GM11168 (cell line): ENCODE measurements around the gene TRAF7.
"Not testable (repeated sequence)": the region's sequence is repeated elsewhere in the genome, so short reads cannot be mapped to it uniquely, and the experiment has no call there.

ENCODE experiments used
- in situ Hi-C: fragments of 300-500 bp; cut with MboI; formaldehyde crosslinking; loops from one replicate; pipeline ENCODE4 v1.12.0; 2022; ENCODE audit warnings: low sequenced_read_pairs; ENCODE audit not compliant: unreplicated experiment

Gene TRAF7

DNA sequence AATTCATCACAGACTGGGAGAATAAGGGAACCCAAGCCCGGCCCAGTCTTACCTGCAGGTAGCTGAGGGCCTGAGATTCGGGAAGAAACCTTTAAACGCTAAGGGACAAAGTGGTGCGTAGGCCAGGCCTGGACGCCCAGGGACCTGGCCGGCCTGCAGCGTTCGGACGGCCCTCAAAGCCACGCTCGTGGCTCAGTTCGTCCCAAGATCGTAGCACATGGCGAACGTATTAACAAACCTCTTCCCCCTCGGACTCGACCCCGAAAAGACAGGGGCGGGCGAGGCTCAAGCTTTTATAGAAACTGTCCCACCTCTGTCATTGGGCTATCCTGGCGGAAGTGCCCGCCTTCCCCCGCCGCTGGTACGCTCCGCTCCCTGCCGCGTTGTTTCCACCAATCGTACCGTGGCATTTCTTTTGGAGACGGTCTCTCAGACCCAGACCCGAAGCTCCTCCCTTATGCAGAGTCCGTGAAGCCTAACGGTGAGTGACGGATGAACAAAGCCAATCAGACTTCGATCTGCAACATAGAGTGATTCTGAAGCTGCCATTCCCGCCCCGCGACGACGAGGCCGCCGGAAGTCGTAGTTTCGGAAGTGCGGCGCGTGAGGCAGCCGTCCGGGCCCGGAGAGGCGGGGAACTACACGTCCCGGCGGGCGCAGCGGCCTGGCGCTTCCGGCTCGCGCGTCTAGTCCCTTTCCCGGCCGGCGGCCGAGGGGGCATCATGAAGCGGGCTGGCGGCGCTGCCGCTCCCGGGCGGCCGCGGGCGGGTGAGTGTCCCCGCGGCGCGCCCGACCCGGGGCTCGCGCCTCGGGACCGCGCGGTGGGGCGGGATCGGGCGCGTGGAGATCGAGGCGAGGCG is at the start of gene TRAF7:
Gene TRAF7 (plus strand): TSS at position 692 of the 860 bp plus-strand sequence. CDS start 8,139 bp downstream, outside the sequence.
- in situ Hi-C loops = no loop called here

DNA sequence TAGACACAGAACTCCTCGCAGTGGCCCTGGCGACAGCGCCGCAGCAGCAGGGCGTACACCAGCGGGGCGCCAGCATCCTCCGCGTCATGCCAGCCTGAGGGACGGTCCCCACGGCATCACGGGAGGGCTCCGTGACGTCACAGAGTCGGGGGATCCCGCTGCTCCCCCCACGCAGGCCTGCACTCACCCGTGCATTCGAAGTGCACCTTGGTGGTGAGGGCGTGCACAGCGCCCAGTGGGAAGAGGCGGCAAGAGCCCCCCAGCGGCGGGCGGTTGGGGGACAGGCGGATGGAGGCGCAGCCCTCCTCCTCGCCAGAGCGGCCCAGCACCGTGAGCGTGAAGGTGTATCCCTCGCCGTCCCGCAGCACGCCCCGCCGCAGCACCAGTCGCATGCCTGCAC is 49.4 kb upstream of the TRAF7 start:
- in situ Hi-C loops = not testable (repeated sequence)

DNA sequence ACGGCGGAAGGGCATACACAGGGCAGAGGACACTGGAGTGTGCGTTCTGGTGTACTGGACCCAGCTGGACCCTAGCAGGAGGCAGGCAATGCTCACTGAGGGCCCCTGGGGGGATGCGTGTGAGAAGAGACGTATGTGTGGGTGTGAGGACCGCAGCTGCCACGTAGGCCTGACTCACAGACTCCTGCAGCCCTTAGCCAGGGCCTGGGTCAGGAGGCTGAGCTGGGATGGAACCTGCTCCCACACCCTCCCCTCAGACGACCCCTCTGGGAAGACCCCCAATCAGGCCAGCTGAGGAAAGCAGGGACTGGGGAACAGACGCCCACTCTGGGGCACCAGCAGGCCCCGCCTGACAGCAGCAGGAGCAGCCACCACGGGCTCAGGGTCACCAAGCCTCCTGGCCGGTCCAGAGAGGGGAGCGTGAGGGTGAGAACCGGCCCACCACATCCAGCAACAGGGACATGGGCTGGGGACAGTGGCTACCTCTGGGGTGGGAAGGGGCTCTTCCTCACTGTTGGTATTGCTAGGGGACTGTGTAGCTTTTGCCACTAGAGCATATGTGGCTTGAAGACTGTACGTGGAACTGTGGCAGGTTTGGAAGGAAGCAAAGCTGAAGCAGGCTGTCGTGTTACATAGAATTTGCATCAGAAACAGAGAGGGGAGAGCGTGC is 48.3 kb upstream of the TRAF7 start:
- in situ Hi-C loops = not testable (repeated sequence)

DNA sequence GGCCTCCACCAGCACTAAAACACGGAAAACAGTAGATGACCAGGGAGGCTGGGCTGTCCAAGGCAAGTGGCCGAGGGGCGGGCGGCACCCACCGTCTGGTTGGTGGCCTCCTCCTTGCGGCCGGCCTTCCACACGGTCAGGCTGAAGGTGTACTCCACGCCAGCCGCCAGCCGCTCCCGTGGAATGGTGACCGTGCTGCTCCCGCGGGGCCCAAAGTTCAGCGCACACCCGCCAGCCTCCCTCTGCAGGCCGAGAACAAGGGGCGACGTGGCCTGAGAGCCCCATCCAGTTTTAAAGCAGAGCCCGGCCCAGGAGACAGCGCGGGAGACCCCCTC is 47.8 kb upstream of the TRAF7 start:
- in situ Hi-C loops = not testable (repeated sequence)

DNA sequence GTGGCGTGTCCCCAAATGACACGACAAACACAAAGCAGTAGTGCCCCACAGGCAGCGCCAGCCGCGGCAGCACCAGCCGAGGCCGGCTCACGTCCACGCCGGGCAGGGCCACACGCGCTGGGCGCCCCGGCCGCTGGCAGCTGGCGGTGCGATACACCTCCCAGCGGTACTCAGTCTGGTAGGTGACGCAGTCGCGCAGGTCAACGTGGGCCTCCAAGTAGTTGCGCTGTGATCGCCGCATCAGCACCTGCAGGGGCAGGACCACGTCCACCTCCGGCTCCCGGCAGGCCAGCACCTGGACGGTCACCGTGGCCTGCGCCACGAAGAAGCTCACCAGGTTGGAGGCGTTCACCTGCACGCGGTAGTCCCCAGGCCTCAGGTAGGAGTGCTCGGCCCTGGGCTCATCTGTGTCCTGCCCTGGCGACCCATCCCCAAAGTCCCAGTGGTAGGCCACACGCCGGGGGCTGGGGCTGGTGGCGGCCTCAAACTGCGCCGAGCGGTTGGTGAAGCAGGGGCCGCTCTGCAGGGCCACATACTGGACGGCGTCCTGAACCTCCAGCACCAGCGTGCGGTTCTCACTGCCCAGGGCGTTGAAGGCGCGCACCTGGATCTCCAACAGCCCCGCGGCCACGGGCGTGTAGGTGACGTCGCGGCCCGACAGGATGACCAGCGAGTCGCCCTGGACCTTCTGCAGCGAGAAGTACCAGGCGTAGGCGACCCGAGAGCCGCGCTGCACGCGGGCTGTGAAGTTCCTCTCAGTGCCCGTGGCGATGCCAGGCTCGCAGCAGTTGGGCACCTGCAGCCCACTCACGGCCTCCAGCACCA is 46.9 kb upstream of the TRAF7 start:
- in situ Hi-C loops = not testable (repeated sequence)

DNA sequence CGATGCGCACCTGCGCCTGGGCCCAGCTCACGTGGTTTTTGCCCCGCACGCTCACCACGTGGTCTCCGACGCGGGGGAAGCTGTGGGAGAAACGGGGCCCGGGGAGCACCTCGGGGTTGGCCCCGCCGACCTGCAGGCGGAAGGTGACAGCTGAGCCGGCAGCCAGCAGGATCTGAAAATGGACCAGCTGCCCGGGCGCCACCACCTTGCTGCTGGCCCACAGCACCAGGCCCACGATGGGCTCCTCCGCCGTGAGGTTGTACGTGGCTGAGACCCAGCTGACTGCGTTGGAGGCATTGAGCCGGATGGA is 46.4 kb upstream of the TRAF7 start:
- in situ Hi-C loops = not testable (repeated sequence)

DNA sequence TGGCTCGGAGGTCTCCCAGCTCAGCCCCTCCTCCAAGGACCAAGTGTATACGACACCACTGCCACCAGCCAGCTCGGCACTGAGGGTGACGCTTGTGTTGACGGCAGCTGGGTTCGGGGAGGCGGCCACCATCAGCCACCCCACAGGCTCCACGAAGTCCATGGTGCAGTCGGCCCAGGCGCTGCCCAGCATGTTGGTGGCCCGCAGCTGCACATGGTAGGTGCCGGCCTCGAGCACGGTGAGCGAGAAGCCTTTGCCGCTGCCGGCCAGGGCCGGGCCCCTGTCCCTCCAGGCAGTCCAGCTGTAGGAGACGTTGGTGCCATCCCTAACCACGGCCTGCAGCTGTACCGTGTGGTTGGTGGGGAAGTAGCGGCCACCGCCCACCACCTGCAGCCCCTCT is 45.7 kb upstream of the TRAF7 start:
- in situ Hi-C loops = not testable (repeated sequence)

DNA sequence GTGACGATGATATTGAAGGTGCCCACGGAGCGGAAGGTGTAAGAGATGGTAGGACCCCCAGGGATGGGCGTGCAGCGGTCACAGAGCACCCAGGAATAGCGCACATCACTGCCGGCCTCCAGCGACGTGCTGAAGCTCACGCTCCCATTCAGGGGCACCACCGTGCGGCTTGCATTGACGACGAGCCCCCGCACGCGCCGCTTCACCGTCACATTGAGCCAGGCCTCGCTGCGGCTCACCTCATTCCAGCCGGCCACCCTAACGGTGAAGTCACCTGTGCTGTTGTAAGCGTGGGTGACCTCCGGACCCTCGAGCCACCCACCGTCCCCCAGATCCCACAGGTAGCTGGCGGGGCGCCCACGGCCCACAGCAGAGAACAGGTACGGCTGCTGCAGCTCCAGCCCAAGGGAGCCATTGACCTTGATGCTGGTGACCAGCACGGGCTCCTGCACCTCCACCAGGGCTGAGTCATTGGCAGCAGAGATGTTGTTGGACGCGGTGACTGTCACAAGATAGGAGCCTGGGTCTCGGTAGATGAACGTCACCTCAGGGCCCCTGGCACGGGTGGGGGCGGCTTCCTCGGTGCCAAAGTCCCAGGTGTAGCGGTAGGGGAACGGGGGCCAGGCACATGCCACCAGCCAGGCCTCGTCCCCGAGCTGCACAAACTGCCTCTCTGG is 45.1 kb upstream of the TRAF7 start:
- in situ Hi-C loops = not testable (repeated sequence)

DNA sequence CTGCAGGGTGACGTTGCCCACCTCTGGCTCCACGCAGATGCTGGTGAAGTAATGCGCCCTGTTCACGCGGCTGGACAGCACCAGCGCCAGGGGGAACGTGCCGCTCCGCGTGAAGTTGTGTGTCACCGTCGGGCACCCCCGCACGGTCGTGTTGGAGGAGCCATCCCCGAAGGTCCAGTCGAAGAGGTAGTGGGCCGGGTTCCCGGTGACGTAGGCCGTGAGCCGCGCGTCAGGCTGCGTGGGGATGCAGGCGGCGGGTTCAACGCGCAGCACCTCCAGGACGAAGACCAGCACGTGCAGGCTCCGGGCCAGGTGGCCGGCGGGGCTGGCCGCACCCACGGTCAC is 44.6 kb upstream of the TRAF7 start:
- in situ Hi-C loops = not testable (repeated sequence)

DNA sequence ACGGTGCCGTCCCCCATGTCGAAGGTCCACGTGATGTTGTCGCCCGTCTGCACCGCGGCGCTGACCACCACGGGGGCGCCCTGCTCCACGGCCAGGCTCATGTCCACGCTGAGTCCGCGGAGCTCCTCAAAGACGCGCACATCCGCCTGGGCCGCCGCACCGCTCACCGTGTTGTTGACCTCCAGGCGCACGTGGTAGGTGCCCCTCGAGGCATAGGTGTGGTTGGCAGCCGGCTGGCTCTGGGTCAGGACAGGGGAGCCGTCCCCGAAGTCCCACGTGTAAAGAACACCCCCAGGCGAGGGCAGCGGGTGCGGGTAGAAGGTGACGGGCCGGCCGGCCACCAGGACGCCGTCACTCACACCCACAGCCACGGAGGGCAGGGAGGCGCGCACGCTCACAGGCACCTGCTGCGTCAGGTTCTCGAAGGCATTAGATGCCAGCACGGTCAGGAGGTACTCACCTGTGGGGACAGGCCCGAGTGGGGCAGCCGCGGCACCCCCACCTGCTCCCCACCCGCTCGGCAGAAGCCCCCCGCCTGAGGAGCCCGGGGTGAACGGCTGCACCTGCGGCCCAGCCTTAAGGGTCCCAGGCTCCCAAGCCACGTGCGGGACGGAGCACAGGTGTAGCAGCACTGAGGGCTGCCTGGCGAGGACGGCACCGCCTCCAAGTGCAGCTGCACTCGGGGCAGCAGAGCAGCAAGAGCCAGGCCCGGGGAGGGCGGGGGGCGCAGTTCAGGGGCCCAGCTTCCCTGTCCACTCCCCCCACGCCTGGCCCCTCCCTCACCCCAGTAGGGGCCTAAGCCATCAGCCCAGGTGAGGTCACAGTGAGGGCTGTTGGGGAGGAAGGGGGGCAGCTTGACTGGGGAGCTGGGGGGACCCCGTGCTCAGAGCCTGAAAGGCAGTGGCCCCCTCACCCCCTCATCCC is 43.9 kb upstream of the TRAF7 start:
- in situ Hi-C loops = not testable (repeated sequence)

DNA sequence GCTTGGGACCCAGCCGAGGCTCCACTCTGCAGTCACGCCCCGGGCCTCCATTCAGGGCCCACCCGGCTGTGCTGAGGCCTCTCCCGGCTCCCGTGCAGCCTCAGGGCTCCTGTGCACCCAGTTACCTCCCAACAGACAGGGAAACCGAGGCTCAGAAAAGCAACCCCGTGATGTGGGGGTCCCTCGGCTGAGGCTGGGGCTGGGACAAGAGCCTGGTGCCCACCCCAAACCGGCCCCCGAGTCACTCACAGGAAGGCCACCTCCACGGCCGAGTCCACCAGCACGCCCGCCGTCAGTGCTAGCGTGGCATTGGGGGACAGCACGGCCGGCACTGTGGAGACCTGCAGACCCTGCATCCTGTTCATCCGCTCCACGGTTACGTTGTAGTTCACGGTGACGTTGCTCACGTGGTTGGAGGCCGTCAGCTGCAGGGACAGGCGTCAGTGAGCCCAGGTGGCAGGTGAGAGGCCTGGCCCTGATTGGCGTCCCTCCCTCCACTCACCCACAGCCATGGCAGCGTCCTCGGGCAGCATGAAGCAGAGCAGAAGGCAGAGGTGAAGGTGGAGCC is 43.0 kb upstream of the TRAF7 start:
- in situ Hi-C loops = not testable (repeated sequence)

DNA sequence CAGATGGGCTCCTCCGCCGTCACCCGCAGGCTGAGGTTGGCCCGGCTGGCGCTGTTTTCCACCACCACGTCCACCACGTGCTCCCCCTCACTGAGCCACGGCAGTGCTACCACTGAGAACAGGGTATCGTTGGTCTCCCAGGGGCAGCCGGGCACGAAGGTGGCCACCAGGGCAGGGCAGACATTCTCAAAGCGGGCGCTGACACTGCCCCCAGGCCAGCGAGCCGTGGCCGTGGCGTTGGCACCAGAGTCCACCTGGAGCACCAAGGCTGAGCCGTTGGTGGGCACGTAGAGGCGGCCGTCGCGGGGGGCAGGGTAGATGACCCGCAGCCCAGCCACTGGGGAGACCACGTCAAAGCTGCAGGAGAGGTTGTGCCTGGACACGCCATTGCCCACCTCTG is 41.4 kb upstream of the TRAF7 start:
- in situ Hi-C loops = not testable (repeated sequence)

DNA sequence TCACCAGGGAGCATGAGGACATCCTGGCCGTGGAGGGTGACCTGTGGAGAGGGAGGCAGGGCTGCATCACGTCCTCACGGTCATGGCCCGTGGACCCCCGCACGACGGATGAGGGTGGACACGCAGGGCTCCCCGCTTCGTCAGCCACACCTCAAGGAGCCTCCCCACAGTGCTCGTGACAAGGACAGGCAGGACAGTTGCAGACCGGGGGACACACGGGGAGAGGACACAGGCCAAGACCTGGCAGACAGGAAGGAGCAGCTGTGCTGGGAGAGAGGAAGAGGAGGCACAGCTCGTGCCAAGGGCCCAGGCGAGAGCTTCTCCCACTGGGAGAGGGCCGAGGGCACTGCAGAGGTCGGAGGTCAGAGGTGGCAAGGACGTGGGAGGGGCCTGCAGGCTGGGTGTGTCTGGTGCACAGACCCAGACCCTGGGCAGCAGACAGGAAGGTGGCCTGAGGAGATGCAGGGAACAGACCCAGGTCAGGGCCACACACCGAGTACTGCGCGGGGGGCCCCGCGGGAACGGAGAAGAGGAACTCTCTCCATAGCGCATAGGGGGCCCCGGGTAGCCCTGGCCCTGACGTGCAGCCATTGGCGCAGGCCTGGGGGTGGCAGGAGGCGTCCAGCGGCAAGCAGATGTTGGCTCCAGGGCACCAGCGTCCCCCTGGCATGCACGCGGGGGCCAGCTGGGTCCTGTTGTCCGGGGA is 40.5 kb upstream of the TRAF7 start:
- in situ Hi-C loops = not testable (repeated sequence)

DNA sequence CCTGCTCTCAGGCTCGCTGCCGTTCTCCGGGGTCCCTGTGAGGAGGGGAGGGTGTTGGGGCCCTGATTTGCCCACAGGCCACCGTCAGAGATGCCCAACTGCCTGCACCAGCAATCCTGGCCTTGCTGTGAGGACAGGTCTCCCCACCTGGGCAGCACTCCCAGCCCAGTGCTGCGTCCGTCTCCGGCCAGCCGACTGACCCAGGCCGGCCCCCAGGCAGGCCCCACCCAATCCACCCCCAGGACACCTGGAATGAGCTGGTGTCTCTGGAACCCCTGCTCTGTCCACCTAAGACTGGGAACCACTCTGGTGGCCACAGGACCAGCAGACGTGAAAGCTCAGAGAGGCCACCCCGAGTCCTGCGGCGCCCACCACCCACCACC is 40.0 kb upstream of the TRAF7 start:
- in situ Hi-C loops = no loop called here

DNA sequence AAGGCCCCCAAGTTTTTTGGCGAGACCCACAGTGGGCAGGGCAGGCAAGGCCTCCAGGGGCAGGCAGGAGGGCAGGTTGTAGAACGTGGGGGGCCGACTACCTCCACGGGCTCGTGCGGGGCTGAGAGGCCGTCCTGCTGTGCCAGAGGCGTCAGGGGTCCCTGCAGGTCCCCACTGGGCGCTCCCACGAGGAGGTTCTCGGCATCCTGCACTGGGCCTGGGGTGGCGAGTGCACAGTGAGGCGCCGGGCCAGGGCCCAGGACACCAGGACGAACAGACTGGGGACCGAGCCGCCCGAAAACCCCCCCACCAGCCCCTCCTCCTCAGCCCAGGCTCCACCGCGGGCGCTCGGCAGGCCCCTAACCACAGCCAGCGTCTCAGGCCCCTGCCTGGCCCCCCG is 39.2 kb upstream of the TRAF7 start:
- in situ Hi-C loops = not testable (repeated sequence)

DNA sequence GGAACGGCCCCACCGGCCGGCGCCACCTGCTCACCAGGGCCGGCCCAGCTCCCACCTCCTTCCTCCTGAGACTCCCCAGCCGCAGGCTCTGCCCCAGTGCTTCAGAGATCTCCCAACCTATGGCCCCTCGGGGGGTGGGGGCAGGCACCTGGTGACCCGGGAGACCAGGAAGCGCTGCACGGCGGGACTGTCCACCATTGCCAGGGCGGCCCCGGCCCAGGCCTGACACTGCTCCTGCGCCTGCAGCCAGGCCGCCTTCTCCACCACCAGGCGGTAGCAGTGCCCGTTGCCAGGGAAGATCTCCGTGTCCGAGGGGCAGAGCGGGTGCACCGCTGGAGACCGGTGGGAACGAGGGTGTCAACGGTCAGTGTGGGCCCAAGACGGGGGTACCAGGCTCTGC is 38.2 kb upstream of the TRAF7 start:
- in situ Hi-C loops = not testable (repeated sequence)

DNA sequence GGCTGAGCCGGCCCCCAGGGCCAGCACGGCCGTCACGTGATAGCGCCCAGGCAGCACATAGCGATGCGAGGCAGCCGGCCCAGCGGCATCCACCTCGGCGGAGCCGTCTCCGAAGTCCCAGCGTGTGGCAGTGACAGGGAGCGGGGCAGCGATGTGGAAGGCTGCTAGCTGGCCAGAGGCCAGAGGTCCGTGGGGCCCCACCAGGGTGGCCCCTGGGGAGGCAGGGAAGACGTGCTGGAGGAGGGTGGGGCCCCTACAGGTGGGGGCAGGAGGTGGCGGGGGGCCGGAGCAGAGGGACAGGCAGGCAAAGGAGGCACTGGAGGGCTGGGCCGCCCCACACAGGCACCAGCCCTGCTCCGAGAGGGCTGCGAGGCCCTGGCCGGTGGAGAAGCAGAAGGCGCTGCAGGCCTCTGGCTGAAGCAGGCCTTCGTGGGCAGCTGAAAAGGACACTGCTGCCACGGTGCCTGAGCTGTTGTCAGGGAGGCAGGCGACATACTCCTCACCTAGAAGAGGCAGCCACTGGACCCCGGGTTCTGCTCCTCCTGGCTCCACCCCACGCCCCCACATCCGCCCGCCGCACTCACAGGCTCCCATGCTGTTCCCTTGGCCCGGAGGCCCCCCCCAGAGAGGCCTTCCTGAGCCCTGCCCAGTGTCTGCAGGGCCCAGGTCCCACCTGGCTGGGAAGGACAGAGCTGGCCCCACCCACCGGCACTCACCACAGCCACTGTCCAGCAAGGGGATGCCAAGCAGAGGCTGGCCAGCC is 37.4 kb upstream of the TRAF7 start:
- in situ Hi-C loops = not testable (repeated sequence)

DNA sequence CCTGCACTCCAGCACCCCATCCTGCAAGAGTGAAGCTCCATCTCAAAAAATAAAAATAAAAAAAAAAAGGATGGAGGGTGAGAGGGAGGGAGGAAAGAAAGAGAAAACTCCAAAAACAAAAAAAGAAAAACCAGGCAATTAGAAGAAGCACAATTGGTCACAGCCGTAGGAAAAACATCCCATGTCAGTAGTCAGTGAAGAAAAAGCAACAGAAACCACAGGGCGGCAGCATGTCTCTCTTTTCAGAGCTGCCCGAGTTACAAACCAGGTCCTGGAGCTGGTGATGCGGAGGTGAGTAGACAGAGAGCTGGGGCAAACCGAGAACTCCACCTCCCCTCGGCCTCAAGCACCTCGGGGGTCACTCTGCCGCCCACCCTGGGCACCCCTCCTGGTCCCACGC is 34.3 kb upstream of the TRAF7 start:
- in situ Hi-C loops = not testable (repeated sequence)
